Ovary (tissue), 9 donors: ENCODE measurements around the gene PINLYP. TPM values are rescaled to one million over a fixed set of nuclear protein-coding genes. Genes with fewer than 3 reads are reported as not detected.

ENCODE experiments used
- DNase-seq, 5 donors: peaks; one replicate each; pipeline ENCODE4 v3.0.0-alpha.2; 2019 to 2020
- H3K27ac ChIP-seq, 2 donors: fragments of 200-600 bp; one replicate each; pipeline versions ENCODE4 v1.5.1 to v1.8.0; 2019 to 2022
- H3K27me3 ChIP-seq: fragments of 200-600 bp; one replicate; pipeline ENCODE4 v1.8.0; 2022
- H3K36me3 ChIP-seq: fragments of 200-600 bp; sonication (generic); one replicate; pipeline ENCODE4 v1.5.1; 2019
- H3K4me1 ChIP-seq: one replicate; pipeline ENCODE4 v1.8.1; 2013; ENCODE audit warnings: mild to moderate bottlenecking, moderate library complexity; ENCODE audit not compliant: insufficient read depth
- H3K4me3 ChIP-seq: fragments of 200-600 bp; sonication (generic); one replicate; pipeline ENCODE4 v1.5.1; 2017
- H3K9me3 ChIP-seq, 2 donors: fragments of 200-600 bp in 1 of 2; sonication (generic) in 1 of 2; one replicate each; pipeline versions ENCODE4 v1.5.1 to v1.8.1; 2013 to 2019; ENCODE audit warnings: mild to moderate bottlenecking in 1 of 2, moderate library complexity in 1 of 2
- CTCF ChIP-seq, 3 donors: fragments of 450-650 bp in 2 of 3; fragments of 200-600 bp in 1 of 3; IDR thresholded peaks; one replicate each; pipeline versions ENCODE4 v1.5.1 to v1.8.0; 2016 to 2022; ENCODE audit warnings: antibody characterized with exemption in 3 of 3, mild to moderate bottlenecking in 1 of 3
- EP300 ChIP-seq: sonication (generic); formaldehyde crosslinking; IDR thresholded peaks from one replicate; pipeline ENCODE4 v1.6.1; 2017; ENCODE audit warnings: antibody characterized with exemption
- POLR2A ChIP-seq: fragments of 450-650 bp; IDR thresholded peaks from one replicate; pipeline ENCODE4 v1.6.1; 2017; ENCODE audit warnings: antibody characterized with exemption, mild to moderate bottlenecking, moderate library complexity
- WGBS, 3 donors: extraction: QIAGEN DNeasy Blood & Tissue Kit in 1 of 3; methylation state at CpG; one replicate each; pipeline versions ENCODE4 v1.1.5 to v1.1.7; 2013 to 2017; 5-methylcytosine and 5-hydroxymethylcytosine counted together
- intact Hi-C, 4 donors: fragments of 100-400 bp; cut with DNase I; formaldehyde crosslinking; loops; one replicate each; pipeline versions ENCODE4 v1.11.0 to v1.15.1; 2022 to 2023
- polyA plus RNA-seq, 2 donors: library from polyadenylated mRNA; stranded (reverse); fragments of 200-250 nt in 1 of 2; fragments of 350-450 nt in 1 of 2; fragmentation: Illumina TruSeq in 1 of 2; extraction: RNeasy Lipid Tissue Mini Kit (QIAGEN cat#74804) in 1 of 2; gene quantifications; one replicate each; pipeline ENCODE4 v1.2.3, GENCODE V29; 2013 to 2014
- total RNA-seq, 7 donors: library from RNA; depleted of rRNA in 2 of 7; stranded (reverse); fragments of >200 nt in 2 of 7; fragmentation: NEBNext Ultra II Directional in 3 of 7; extraction: Animal tissue kit (Norgen Biotek cat#: 25700) in 3 of 7; gene quantifications; one replicate each; pipeline versions ENCODE4 v1.1.0 to v1.2.4, GENCODE V29; 2016 to 2023
- donor health status: DM: no; HTN: no; CAD: no; lungs with moderate emphysema.
- donor health status: DM: no; HTN: no; CAD: no.
- donor health status: Bipolar disorder and iron deficiency.
- donor health status: DM: yes; HTN: yes; CAD: no.
- donor health status: DM: no; HTN: no; CAD: no.
- donor health status: DM: yes; HTN: yes; CAD: no.

Gene PINLYP
- total and polyA plus RNA-seq, 9 donors, result 10.6 to 29.9 (median 18.0) TPM

GRCh38 chr19:43595605-43595998, 20.0 kb downstream of the PINLYP start:
- intact Hi-C loops, result loop anchor here in 1 of 4 donors (5.0 kb wide), 1 partner anchor 63 kb away; the partner anchor contains the start of gene ZNF575
- peak in 1 of 5 donors; percentile 44 for DNase-seq
- TF ChIP-seq EP300 (no peak), POLR2A (peak; percentile 88)
- Histone ChIP-seq H3K9me3 (no peaks in the 10 kb centered on the region), H3K4me3 (peak overlapping the region; percentile 59), H3K36me3 (no peaks in the 10 kb centered on the region), H3K4me1 (peaks cover 10% of the 10 kb centered on the region), H3K27me3 (no peaks in the 10 kb centered on the region), H3K27ac (peak overlapping the region; percentile 79 to 99)
- 0 to 1% (median 1%) methylated on average over 18 of the region's 18 CpGs for WGBS, 3 donors

DNA sequence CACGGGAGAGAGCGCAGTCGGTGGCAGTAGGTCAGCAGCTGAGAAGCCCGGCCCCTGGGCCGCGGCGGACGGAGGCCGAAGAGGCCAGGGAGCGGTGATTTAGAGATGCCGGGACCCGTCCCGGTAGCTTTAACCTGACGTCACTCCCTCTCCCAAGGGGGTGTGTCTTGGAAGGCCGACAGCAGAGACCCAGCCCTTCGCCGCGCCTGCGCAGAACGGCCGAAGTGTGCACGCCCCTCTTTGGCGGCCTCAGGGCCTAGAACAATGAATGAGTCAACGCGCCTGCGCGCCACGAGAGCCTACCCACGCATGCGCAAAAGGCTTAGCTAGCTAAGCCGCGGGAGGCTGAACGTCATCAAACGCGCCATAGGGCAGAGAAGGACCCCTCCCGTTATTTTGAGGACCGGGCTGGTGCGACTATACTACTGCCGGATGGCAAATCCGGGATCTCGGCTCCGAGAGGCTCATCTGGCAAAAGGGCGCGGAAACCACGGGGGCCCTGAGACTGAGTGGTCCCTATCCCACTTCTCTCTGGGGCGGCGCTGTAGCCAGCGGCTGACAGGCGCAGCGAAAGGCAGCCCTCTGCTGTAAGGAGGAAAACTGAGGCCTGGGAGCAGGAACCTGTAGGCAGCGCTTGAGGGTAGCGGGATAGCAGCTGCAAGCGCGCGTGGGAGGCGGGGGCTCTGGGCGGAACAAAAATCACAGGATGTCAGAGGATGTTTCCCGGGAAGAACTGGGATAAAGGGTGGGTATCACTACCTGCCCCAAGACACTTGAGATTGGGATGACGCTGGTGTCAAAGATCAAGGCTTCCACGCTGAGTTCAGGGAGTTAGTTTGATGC, 20.6 kb downstream of the PINLYP start, which contains the start of the genes IRGQ and ZNF576:
TSS of gene IRGQ (minus strand) at position 136 of the 843 bp plus-strand sequence. CDS start 796 bp downstream, outside the sequence.
TSS of gene ZNF576 (plus strand) at position 597 of the 843 bp plus-strand sequence. CDS start 514 bp downstream, outside the sequence.
- H3K36me3 ChIP-seq, result no peaks in the 10 kb centered on the region
- WGBS, 3 donors, result 0 to 1% (median 0%) methylated on average over 60 of the region's 60 CpGs
- peak within 1 kb of the TSS; percentile 91 to 99 for H3K27ac ChIP-seq
- H3K9me3 ChIP-seq, result no peaks in the 10 kb centered on the region
- H3K4me1 ChIP-seq, result peaks cover 10% of the 10 kb centered on the region
- no peaks in the 10 kb centered on the region for H3K27me3 ChIP-seq
- H3K4me3 ChIP-seq, result peak within 1 kb of the TSS; percentile 59
- TF ChIP-seq POLR2A, result peak; percentile 46
- TF ChIP-seq EP300, result peak; percentile 3
- TF ChIP-seq CTCF (IDR thresholded peaks at IDR 0.05), result peak in 1 of 3 donors; percentile 31
- intact Hi-C loops, result loop anchor here in 1 of 4 donors (5.0 kb wide), 1 partner anchor 64 kb away; the partner anchor contains the start of gene ZNF575
- DNase-seq, result peak; percentile 100

- peak overlapping the region; percentile 91 to 99 for H3K27ac ChIP-seq
- DNase-seq, result no peak
These were observed 21.4 kb downstream of the PINLYP start for GRCh38 chr19:43596842-43597461.

GRCh38 chr19:43597876-43598275, 22.3 kb downstream of the PINLYP start:
- DNase-seq, result no peak
- Histone ChIP-seq H3K27me3 (no peaks in the 10 kb centered on the region), H3K27ac (no peak overlapping the region), H3K4me1 (peaks cover 10% of the 10 kb centered on the region), H3K9me3 (no peaks in the 10 kb centered on the region), H3K36me3 (no peaks in the 10 kb centered on the region), H3K4me3 (no peak overlapping the region)
- WGBS, 3 donors, result 11 to 22% (median 12%) methylated on average over 5 of the region's 5 CpGs
- intact Hi-C loops, result loop anchor here in 1 of 4 donors (5.0 kb wide), 1 partner anchor 66 kb away; the partner anchor contains the start of gene ZNF575
- TF ChIP-seq EP300 (no peak), POLR2A (no peak), CTCF (IDR thresholded peaks at IDR 0.05) (no peak)

More at GRCh38 chr19:43596842-43597461, 21.4 kb downstream of the PINLYP start:
- TF ChIP-seq EP300, result no peak
- TF ChIP-seq POLR2A, result no peak
- no peak for TF ChIP-seq CTCF (IDR thresholded peaks at IDR 0.05)
- Histone ChIP-seq H3K4me1 (peaks cover 10% of the 10 kb centered on the region), H3K9me3 (no peaks in the 10 kb centered on the region), H3K27me3 (no peaks in the 10 kb centered on the region), H3K4me3 (peak overlapping the region; percentile 44), H3K36me3 (no peaks in the 10 kb centered on the region)
- WGBS, 3 donors, result 17 to 29% (median 18%) methylated on average over 7 of the region's 7 CpGs
- intact Hi-C loops, result loop anchor here in 1 of 4 donors (5.0 kb wide), 1 partner anchor 65 kb away; the partner anchor contains the start of gene ZNF575
